GM11168 (cell line): ENCODE results near the gene SETD6.

Experiments
- in situ Hi-C: fragments of 300-500 bp; cut with MboI; formaldehyde crosslinking; loops from one replicate; pipeline ENCODE4 v1.12.0; 2022; ENCODE audit warnings: low sequenced_read_pairs; ENCODE audit not compliant: unreplicated experiment

The SETD6 gene

DNA sequence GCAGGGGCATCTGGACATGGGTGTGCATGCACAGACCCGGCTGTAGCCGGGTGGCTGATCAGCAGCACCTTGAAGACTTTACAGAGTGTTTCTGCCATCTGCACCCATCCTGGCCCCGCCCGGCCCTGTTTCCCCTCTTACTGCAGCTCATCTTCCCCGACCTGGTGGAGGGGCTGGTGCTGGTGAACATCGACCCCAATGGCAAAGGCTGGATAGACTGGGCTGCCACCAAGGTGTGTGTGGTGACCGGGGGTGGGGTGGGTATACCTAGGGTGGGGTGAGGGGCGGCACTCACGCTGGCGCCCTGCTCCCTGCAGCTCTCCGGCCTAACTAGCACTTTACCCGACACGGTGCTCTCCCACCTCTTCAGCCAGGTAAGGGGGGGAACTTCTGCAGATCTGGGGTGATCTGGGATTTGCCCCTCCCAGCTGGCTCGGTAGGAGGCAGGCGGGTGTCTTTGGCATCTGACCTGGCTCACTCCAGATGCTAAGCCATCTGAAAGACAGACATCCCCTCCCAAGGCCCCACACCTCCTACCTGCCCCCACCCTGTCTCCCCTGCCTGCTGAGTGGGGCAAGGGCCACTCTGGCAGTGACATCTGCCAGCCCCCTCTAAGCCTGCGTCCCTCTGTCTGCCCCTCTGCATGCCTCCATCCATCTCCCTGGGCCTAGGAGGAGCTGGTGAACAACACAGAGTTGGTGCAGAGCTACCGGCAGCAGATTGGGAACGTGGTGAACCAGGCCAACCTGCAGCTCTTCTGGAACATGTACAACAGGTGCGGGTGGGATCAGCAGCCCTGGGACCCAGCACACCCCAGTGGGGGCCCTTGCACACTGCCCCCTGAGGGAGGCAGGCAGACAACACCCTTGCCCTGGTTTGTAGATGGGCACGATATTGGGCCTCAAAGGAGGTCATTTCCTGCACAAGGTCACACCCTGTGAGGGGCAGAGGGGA lies 8.8 kb upstream of the SETD6 start:
- in situ Hi-C loops = loop anchor here (10.0 kb wide), 1 partner anchor 248 kb away; no protein-coding TSS in a partner anchor

DNA sequence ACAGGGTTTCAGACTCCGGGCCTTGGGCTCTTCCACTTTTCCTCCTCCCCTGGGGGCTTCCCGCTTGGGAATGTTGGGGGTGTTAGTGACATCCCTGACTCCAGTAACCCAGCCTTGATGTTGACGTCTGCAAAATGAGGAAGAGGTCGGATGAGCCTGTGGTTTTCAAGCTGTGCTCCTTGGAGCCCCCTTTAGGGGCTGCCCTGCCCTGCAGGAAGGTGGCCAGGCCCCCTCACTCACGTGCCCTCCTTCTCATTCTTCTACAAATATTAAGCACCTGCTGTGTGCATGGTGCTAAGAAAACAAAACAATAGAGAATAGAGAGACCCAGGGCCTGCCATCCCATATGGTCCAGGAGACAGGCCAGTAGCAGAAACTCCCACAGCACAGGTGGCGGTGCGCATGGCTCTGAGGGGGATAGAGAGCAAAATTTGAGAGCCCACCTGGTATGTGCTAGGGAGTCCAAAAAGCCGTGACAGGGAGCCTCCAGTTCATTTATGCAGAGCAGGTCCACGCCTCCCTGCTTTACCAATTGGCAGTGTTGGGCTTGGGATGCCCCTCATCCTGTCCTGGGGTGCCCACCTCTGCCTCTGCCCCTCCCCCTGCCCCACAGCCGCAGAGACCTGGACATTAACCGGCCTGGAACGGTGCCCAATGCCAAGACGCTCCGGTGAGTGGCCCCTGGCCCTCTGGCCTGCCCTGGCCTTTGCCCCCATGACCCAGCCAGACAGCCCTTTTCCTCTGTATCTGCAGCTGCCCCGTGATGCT lies 7.9 kb upstream of the SETD6 start:
- in situ Hi-C loops = loop anchor here (10.0 kb wide), 1 partner anchor 247 kb away; no protein-coding TSS in a partner anchor

DNA sequence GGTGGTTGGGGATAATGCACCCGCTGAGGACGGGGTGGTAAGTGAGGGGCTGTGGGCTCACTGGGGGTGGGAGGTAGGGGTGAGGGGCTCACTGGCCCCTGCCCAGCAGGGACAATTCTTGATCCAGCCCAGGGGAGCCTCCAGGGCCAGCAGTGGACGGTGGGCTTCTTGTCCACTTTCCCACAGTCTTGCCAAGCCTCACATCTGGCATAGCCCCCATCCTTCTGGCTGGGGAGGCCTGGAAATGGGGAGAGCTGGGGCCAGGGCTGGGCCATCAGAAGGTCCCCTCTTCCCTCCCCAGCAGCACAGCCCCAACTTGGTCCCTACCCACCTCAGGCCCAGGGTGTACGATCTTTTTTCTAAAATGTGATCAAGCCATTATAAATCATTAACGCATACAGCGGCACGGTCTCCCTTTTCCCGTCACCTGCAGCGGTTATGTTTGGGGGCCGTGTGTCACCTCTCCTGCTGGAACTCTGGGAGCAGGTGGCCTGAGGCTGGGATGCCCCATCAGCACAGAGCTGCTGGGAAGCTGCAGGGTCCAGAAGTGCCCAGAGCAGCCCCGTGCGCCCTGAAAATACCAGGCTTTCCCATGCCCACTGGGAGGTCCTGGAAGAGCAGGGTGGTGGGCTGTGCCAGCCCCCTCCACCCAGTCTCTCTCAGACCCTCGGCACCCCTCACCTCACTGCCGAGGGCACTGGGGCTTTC lies 7.2 kb upstream of the SETD6 start:
- in situ Hi-C loops = loop anchor here (10.0 kb wide), 1 partner anchor 247 kb away; no protein-coding TSS in a partner anchor

DNA sequence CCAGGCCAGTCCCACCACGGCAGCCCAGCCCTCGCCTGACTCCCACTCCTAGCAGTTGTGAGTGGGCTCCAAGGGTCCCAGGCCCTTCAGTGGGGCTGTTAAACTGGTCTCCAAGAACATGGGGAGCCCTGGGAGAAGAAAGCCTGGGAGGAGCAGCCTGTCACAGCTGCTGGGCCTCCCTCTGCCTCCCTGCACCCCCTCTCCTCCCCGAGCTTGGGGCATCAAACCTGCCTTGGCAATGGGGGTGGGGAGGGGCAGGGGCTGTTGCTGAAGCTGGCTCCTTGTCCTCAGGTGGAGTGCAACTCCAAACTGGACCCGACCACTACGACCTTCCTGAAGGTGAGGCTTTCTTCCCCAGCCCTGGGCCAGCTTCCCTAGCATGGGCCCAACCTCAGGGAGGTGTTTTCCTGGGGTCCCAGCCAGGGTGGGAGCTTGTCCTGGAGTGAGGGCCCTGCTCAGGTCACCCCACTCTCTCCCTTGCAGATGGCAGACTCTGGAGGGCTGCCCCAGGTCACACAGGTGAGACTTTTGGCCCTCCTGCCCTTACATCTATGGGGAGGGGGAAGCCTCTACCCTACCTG lies 6.6 kb upstream of the SETD6 start:
- in situ Hi-C loops = loop anchor here (10.0 kb wide), 1 partner anchor 246 kb away; no protein-coding TSS in a partner anchor

DNA sequence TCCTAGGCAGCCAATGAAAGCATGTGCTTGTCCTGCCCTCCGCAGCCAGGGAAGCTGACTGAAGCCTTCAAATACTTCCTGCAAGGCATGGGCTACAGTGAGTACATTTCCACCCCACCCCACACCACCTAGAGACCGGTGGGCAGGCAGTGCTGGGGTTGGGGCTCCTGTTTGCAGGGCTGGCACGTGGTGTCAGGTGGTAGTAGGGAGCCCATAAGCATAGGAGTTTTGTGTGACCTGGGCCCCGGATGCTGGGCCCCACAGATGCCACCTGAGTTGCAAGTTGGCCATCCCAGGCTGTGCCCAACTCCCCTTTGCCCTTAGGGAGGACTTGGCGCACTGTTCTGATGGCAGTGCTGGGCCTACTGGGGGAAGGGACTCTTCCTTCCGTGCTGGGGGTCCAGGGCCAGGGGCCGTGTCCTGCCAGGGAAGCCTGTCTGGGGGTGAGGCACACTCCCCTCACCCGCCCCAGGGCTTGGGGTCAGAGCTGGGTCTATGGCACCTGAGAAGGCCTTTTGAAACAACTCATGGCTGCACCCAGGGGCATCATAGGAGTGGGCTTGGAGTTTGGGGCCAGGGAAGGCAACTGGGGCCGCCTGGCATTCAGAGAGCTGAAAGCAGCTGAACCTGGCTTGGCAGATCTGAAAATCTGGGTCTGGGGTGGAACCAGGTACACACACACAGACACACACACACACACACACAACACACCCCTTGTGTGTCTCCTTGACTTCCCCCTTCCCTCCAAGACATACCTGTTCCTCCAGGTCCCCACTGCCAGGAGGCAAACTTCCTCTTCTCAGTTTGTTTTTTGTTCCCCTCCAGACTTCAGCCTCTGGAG lies 5.8 kb upstream of the SETD6 start:
- in situ Hi-C loops = loop anchor here (10.0 kb wide), 1 partner anchor 245 kb away; no protein-coding TSS in a partner anchor

DNA sequence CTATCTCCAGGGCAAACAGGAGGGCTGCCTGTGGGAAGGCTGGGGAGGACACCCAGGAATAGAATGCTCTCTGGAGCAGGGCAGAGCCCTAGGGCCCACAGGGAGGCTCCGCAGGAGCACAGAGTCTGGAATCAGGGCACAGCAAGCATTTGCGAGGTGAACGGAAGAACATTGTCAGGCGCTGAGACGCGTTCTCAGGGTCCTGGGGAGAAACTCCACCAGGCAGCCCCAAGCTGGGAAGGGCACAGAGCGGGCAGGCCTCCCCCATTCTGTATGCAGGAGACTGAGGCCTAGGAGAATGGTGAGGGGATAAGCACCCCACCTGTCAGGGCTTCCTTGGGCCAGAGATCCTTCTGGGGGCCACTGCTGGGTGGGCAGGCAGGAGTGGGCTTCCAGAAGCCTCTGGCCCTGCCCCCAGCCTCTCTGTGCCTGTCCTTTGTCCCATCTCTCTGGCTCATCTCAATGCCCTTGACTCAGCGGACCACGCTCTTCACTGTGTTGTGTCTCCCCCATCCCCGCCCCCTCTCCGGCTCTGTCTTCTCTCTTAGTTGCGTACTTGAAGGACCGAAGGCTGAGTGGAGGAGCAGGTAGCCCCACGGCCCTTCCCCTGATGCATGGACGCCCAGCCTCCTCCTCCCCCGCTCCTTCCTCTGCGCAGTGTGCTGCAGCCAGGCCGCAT lies 5.1 kb upstream of the SETD6 start:
- in situ Hi-C loops = no loop called here

DNA sequence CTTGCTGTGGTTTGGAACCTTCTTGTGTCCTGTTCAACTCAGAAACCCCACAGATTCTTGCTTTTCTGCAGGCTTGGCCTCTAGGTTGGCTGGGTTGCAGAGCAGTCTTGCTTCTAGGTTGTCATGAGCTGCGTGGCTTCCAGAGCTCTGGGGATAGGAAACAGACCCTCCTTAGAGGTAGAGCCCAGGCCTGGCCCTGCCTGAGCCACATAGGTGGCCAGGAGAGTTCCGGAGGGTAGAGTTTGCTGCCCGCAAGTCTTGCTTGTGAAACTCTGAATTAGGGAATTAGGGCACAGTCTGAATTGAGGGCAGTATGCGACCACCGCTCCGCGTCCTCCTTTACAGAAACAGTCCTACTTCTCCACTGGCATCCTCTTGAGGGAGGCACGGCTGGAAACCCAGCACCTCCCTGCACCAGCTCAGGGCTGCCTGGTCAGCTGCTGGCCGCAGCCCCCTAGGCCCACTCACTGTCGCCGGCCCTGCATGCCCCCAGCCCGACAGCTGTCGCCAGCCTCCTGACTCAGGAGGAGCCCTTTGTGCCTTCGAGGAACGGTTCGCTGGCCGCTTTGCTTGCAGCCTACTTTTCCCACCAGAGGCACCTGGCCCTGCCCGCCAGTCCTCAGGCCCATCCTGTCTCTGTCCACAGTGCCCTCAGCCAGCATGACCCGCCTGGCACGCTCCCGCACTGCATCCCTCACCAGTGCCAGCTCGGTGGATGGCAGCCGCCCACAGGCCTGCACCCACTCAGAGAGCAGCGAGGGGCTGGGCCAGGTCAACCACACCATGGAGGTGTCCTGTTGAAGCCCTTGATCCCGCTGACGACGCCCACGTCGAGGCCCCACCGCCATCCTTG lies 4.3 kb upstream of the SETD6 start:
- in situ Hi-C loops = no loop called here

DNA sequence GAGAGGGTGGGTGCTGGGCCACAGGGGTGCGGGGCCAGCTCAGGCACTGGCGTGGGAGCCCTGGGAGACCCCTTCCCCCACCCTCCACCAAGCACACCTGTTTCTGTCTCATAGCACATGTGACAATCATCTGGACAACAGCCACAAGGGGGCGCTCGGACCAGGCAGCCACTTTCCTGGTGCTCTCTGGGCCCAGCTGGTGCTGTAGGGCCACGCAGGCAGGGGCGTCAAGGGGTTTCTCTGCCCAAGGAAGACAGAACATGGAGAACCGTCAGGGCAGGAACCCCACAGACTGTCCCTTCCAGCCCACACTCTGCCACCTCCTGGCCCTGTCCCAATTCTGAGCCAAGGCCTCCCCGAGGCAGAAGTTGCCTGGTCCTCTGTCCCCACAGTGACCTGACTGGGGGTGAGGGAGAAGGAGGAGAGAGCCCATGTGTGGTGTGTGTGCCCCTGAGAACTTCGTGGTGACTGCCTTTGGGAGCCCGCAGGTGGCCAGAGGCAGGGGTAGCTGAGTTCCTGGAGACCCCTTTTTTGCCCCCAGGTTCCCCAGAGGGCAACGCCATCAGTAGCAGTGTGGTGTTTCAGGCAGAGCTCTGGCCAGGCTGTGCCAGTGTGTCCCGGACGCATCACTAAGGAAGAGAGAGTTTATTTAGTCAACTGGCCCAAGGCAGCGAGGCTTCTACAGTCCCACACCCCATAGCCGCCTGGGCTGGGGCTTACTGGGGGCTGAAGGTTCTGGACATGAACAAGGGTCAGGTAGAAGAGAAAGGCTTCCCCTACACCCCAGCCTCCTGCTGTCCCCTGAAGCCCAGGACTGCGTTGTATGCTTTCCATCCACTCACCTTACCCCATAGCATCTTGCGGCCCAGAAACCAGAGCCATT lies 3.1 kb upstream of the SETD6 start:
- in situ Hi-C loops = no loop called here

DNA sequence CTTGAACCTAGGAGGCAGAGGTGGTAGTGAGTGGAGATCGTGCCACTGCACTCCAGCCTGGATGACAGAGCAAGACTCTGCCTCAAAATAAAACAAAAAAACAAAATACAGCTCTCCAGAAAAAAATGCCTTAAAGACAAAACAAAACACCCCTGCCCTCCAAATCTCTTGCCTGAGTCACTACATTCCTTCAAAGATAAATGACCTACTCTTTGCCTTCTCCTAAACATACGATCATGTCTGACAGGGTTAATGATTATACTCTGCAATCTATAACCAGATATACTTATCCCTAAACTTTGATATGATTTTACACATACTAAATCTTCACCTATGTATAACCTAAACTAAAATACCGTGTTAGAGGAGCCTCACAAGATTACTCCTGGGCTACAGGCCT lies 1.4 kb upstream of the SETD6 start:
- in situ Hi-C loops = no loop called here

DNA sequence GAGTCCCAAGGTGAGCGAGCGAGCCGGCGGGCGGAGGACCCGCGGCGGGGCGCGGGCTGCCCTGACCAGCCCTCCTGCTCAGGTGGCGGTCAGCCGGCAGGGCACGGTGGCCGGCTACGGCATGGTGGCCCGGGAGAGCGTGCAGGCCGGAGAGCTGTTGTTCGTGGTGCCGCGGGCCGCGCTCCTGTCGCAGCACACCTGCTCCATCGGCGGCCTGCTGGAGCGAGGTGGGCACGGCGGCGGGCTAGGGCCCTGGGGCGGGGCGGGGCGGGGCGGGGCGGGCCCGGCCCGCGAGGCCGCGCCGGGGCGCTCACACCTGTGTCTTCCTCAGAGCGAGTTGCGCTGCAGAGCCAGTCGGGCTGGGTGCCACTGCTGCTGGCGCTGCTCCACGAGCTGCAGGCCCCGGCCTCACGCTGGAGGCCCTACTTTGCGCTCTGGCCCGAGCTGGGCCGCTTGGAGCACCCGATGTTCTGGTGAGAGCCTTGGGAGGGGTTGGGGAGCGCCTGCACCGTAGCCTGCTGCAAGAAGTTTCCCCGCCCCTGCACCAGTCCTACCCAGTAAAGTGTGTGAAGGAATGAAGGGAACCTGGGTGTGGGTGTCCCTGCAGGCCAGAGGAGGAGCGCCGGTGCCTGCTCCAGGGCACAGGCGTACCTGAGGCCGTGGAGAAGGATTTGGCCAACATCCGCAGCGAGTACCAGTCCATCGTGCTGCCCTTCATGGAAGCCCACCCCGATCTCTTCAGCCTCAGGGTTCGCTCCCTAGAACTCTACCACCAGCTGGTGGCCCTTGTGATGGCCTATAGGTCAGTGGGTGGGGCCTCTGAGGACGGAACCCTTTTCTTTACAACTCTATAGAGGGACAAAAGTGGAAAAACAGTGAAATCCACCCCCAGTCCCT lies 802 bp downstream of the SETD6 start:
- in situ Hi-C loops = no loop called here

DNA sequence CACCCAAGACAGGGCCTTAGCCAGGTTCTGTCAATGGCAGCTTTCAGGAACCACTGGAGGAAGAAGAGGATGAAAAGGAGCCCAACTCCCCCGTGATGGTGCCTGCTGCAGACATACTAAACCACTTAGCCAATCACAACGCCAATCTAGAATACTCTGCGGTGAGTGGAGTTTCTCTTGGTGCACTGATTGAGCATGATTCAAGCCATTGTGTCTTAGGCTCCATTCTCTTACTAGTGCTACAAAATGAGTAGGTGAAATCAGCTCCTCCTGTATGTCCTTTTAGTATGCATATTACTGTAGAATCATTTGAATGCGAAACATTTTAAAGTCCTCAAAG lies 1.4 kb downstream of the SETD6 start:
- in situ Hi-C loops = no loop called here

DNA sequence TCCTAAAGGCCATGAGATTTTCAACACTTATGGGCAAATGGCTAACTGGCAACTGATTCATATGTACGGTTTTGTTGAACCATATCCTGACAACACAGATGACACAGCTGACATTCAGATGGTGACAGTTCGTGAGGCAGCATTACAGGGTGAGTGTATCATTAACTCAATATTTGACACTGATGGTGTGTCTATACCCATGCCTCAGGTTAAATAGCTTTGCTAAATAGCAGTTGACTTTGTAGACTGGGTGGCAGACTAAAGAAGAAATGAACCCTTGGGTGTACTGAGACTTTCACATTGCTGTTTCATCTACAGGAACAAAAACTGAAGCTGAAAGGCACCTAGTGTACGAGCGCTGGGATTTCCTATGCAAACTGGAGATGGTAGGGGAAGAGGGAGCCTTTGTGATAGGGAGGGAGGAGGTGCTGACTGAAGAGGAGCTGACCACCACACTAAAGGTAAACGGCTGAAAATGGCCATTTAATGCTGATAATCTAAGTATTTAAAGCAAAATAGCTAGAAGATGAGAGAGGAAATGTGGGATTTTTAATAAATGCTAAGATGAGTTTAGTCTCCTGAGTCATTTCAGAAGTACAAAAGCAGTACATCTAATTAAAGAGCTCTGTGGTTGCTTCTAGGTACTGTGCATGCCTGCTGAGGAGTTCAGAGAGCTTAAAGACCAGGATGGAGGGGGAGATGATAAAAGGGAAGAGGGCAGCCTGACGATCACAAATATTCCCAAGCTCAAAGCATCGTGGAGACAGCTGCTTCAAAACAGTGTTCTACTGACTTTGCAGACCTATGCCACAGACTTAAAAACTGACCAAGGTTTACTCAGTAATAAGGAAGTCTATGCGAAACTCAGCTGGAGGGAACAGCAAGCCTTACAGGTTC lies 3.0 kb downstream of the SETD6 start:
- in situ Hi-C loops = no loop called here

DNA sequence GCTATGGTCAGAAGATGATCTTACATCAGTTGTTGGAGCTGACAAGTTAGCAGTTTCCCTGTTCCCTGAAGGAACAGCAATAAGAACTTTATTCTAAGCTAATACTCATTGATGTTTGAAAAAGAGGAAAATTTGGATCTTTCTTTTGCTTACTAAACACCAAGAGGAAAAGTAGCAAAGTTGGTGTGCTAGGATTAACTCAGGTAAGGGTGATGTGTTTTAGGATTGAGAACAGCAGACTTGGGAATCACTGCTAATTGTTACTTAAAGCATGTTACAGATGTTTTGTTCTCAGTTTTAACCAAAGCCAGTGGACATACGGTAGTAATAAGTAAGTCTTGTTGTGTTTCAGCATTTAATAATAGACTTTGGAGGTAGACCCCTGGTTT lies 3.7 kb downstream of the SETD6 start:
- in situ Hi-C loops = no loop called here

DNA sequence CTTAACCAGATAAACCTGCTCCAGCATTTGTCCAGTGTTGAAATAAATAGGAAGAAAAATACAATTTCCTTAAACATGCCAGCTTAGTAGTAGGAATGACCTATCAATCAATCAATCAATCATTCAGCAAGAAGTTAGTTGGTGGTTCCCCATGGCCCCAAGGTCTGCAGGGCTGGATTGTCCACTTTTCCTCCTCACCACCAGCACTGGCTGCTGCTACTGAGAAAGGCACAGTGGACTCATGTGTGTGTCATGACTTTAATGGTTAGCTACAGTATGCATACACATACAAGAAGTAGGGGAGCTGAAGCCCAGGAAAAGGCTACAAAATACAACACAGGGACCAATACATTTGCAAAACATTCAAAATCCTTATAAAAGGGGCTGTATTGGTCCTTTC lies 4.4 kb downstream of the SETD6 start:
- in situ Hi-C loops = loop anchor here (5.0 kb wide), 1 partner anchor 48 kb away; no protein-coding TSS in a partner anchor

DNA sequence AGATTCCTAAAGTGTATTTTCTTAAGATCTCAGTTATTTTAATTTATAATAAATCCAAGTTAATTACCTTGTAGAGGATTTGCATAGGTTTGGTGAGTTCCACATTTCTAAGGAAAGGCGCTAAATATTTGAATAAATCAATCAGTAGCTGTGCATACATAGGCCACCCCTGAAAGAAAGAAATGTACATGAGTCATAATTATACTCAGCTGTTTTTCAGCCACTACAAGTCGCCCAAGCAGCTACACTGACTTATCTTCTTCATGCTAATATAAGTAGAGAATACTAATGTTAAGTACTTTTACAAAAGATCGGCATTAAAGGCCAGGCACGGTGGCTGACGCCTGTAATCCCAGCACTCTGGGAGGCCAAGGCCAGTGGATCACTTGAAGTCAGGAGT lies 14.9 kb downstream of the SETD6 start:
- in situ Hi-C loops = no loop called here
